IPS-15b (cell line): Measurements from ENCODE around the gene DIPK1B.

Experiments used
- H3K27me3 ChIP-seq: one replicate; pipeline ENCODE4 v1.6.1; 2013; ENCODE audit warnings: low read length; ENCODE audit not compliant: control insufficient read depth, insufficient read depth
- H3K36me3 ChIP-seq: one replicate; pipeline ENCODE4 v1.6.1; 2013; ENCODE audit warnings: low read length; ENCODE audit not compliant: control insufficient read depth, insufficient read depth
- H3K4me1 ChIP-seq: one replicate; pipeline ENCODE4 v1.6.1; 2013; ENCODE audit warnings: mild to moderate bottlenecking, low read length; ENCODE audit not compliant: control insufficient read depth, insufficient read depth
- H3K4me3 ChIP-seq: one replicate; pipeline ENCODE4 v1.5.1; 2013; ENCODE audit warnings: low read depth, low read length
- H3K9ac ChIP-seq: one replicate; pipeline ENCODE4 v1.6.1; 2013; ENCODE audit warnings: low read depth, mild to moderate bottlenecking, low read length
- H3K9me3 ChIP-seq: one replicate; pipeline ENCODE4 v1.6.1; 2013; ENCODE audit warnings: mild to moderate bottlenecking, low read length; ENCODE audit not compliant: control insufficient read depth, insufficient read depth

DIPK1B gene

DNA sequence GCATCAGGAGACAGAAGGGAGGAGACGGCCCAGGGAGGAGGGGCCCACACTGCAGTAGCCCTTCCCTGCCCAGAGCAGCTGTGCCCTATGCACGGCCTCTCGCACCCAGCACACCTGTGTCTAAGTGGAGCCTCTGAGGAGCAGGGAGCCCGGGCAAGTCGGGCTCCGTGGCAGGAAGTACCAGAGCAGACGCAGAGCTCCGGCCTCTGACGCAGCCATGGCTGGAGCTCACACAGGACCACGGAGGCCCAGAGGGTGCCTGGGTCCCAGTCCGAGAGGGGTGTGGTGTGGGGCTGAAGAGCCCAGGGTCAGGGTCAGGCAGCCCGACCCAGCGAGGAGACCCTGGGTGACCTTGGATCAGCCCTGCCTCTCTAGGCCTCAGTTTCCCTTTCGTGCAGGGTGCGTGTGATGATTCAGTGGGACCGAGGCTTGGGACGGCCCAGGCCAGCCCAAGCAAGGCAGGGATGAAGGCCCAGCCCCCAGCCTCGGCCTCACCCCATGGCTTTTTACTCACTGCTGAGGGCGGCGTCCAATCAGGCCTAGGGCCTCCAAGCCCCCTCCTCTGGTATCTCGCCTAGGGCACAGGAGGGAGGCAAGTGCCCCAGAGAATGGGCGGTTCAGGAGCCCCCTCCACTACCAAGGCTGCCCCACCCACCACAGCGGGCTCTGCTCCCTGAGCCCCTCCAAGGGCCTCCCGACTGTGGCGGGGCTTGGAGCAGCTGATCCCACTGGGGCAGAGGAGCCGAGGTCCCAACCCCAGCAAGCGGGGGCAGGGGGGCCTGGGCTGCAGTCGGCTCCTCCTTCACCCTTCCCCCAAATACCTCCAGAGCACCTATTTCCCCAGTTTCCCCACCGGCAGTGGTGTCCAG is 20.8 kb upstream of the DIPK1B start:
- no peaks in the 10 kb centered on the region for H3K9me3 ChIP-seq
- H3K27me3 ChIP-seq = no peaks in the 10 kb centered on the region
- H3K4me1 ChIP-seq = peaks cover 3% of the 10 kb centered on the region
- H3K9ac ChIP-seq = no peak overlapping the region
- no peaks in the 10 kb centered on the region for H3K36me3 ChIP-seq
- H3K4me3 ChIP-seq = no peak overlapping the region

DNA sequence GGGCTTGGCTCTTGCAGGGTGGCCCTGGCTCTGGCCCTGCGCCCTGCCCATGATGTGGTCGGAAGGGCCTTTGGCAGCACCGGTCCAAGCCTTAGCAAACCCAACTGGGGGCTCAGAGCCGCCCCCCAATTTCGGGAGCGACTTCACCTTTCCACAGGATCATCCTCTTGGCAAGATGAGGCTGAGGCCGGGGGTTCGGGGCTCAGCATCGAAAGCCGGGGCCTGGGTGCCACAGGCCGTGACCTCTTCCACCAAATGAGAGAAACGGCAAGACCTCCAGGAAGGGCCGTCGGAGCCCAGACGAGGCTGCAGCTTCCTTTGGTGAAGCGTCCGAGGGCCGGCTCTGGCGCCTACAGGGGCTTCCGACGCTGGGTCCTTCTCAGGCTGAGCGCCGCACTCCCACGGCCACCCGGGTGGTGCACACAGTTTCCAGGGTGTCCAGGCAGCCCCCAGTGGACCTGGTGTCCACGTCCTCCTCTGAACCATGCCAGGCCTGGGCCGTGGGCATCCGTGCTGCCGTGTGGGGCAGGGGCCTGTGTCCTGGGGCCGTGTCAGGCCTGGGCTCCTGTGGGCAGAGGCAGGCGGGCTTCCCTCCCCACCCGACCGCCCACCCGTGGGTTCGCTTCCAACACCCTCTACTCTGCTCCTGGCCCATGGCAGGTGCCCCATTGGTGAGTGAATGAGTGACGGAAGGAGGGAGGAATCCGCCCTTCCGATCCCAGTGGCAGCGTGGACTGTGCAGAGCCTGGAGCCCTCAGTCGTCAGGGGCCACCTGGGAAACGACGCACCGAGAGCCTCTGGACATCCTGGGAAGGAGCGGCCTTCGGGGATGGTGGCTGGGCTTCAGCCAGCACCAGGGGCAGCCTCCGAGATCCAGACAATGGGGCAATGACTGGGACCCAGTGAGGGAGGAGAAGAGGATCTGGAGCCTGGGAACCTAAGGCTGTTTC is 19.9 kb upstream of the DIPK1B start:
- H3K4me3 ChIP-seq = no peak overlapping the region
- H3K4me1 ChIP-seq = peaks cover 3% of the 10 kb centered on the region
- H3K9me3 ChIP-seq = no peaks in the 10 kb centered on the region
- no peaks in the 10 kb centered on the region for H3K36me3 ChIP-seq
- H3K9ac ChIP-seq = no peak overlapping the region
- no peaks in the 10 kb centered on the region for H3K27me3 ChIP-seq

GRCh38 chr9:136693135-136693489 is 19.3 kb upstream of the DIPK1B start:
- H3K4me3 ChIP-seq = no peak overlapping the region
- peaks cover 3% of the 10 kb centered on the region for H3K4me1 ChIP-seq
- no peaks in the 10 kb centered on the region for H3K9me3 ChIP-seq
- no peaks in the 10 kb centered on the region for H3K27me3 ChIP-seq
- no peak overlapping the region for H3K9ac ChIP-seq
- no peaks in the 10 kb centered on the region for H3K36me3 ChIP-seq

- Histone ChIP-seq H3K9me3 (no peaks in the 10 kb centered on the region), H3K9ac (no peak overlapping the region), H3K36me3 (no peaks in the 10 kb centered on the region), H3K27me3 (no peaks in the 10 kb centered on the region), H3K4me1 (no peaks in the 10 kb centered on the region), H3K4me3 (no peak overlapping the region)
Observed at GRCh38 chr9:136693490-136694162, 18.7 kb upstream of the DIPK1B start.

GRCh38 chr9:136694163-136694871 is 18.1 kb upstream of the DIPK1B start:
- no peak overlapping the region for H3K4me3 ChIP-seq
- H3K4me1 ChIP-seq = no peaks in the 10 kb centered on the region
- H3K36me3 ChIP-seq = no peaks in the 10 kb centered on the region

GRCh38 chr9:136694872-136695247 is 17.5 kb upstream of the DIPK1B start:
- no peak overlapping the region for H3K4me3 ChIP-seq
- H3K9me3 ChIP-seq = no peaks in the 10 kb centered on the region
- no peaks in the 10 kb centered on the region for H3K27me3 ChIP-seq
- H3K4me1 ChIP-seq = no peaks in the 10 kb centered on the region
- H3K36me3 ChIP-seq = no peaks in the 10 kb centered on the region
- H3K9ac ChIP-seq = no peak overlapping the region

More at GRCh38 chr9:136694163-136694871, 18.1 kb upstream of the DIPK1B start:
- Histone ChIP-seq H3K9me3 (no peaks in the 10 kb centered on the region), H3K27me3 (no peaks in the 10 kb centered on the region), H3K9ac (no peak overlapping the region)

DNA sequence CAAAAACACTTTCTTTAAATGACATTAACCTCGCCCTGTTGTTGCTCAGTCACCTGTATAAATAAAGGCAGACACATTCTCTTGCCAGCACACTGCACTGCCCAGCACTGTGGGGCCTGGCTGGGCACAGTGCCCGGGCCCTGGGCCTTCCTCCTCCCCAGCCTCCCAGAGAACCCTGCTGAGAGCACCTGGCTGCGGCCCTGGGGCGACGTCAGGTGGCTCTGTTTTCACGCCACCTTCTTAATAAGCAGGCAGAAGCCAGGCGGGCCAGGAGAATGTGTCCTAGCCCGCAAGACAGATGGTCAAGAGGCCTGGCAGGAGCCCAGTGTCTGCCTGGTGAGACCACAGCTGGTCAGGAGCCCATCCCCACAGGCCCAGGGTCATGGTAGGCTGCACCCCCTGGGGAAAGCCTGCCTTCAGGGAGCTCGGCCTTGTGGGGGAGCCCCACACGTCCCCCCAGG is 16.9 kb upstream of the DIPK1B start:
- no peaks in the 10 kb centered on the region for H3K36me3 ChIP-seq
- H3K4me3 ChIP-seq = no peak overlapping the region
- H3K4me1 ChIP-seq = no peaks in the 10 kb centered on the region
- H3K9me3 ChIP-seq = no peaks in the 10 kb centered on the region
- no peaks in the 10 kb centered on the region for H3K27me3 ChIP-seq
- H3K9ac ChIP-seq = no peak overlapping the region

DNA sequence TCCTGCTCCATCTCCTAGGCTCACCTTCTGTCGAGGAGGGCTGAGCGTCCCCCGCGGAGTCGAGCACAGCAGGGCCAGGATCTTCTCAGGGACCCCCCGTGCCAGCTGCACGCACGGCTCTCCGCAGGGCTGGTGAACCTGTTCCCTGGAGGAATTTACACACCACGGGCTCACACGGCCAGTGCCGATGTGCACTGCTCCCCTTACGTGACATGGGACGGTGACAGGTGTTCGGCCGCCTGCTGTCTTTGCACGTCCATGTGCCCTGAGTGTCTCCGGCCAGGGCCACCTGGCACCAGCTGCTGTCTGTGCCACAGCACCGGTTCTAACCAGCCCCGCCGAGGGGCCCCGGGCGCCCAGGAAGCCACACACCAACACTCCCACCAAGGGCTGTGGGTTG is 16.4 kb upstream of the DIPK1B start:
- Histone ChIP-seq H3K27me3 (no peaks in the 10 kb centered on the region), H3K9me3 (no peaks in the 10 kb centered on the region), H3K36me3 (no peaks in the 10 kb centered on the region), H3K4me3 (no peak overlapping the region), H3K4me1 (no peaks in the 10 kb centered on the region), H3K9ac (no peak overlapping the region)

DNA sequence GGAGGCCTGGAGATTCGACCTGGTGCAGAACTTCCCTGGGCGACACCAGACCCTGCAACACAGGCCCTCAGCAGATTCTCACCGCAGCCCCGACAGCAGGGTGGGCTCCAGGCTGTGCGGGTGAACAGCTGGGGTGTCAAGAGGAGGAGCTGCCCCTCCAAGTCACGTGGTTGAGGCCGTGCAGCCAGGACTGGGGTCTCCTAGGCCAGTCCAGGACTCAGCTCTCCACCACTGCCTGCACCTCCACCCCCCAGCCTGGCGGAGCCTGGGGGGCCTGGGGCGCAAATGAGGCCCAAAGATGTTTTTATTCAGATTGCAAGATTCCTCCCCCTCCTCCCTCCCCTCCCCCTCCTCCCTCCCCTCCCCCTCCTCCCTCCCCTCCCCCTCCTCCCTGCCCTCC is 15.9 kb upstream of the DIPK1B start:
- Histone ChIP-seq H3K4me3 (no peak overlapping the region), H3K9me3 (no peaks in the 10 kb centered on the region), H3K4me1 (no peaks in the 10 kb centered on the region), H3K36me3 (no peaks in the 10 kb centered on the region), H3K9ac (no peak overlapping the region), H3K27me3 (peaks cover 4% of the 10 kb centered on the region)

- no peak overlapping the region for H3K4me3 ChIP-seq
- peaks cover 7% of the 10 kb centered on the region for H3K27me3 ChIP-seq
- H3K4me1 ChIP-seq = no peaks in the 10 kb centered on the region
- H3K9ac ChIP-seq = no peak overlapping the region
- H3K36me3 ChIP-seq = no peaks in the 10 kb centered on the region
- no peaks in the 10 kb centered on the region for H3K9me3 ChIP-seq
Observed at GRCh38 chr9:136697146-136697820, 15.1 kb upstream of the DIPK1B start.
